ENCODE data around the gene TRERF1.
A peak's percentile ranks its signal among the peaks of the same experiment; 100 is the strongest.

The TRERF1 gene

GRCh38 chr6:42295677-42296076 lies 156.0 kb downstream of the TRERF1 start:
- H3K9me3 Mint-ChIP-seq: no peaks in the 10 kb centered on the region
- no peaks in the 10 kb centered on the region for H3K4me1 Mint-ChIP-seq
- no peaks in the 10 kb centered on the region for H3K27me3 Mint-ChIP-seq (ENCODE audit: low read depth)

DNA sequence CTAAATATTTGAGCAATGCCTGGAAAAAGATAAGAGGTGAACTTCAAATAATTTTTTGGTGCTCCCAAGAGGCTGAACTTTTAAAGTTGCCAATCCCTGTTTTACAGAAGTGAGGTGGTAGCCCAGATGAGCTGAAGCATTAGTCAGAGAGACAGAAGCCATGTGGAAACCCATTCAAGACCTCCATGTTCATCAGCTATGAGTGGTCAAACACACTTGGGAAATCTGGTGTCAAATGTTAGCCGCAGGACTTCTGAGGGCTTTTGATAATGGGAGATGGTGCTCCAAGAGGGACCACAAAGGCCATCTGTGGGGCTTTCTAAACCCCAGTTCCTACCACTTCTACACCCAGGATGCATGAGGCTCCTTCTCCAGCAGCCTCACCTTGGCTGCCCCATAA lies 156.5 kb downstream of the TRERF1 start:
- Mint-ChIP-seq H3K4me1 (no peaks in the 10 kb centered on the region), H3K36me3 (ENCODE audit: low read depth) (peaks cover 36% of the 10 kb centered on the region), H3K27ac (peak overlapping the region in 1 of 3 experiments; percentile 37), H3K9me3 (no peaks in the 10 kb centered on the region), H3K27me3 (ENCODE audit: low read depth) (no peaks in the 10 kb centered on the region), H3K4me3 (no peak overlapping the region)
- no peak for TF ChIP-seq CTCF (IDR thresholded peaks at IDR 0.05; ENCODE audit: unreplicated experiment in 3 of 3)

More at GRCh38 chr6:42295677-42296076, 156.0 kb downstream of the TRERF1 start:
- Mint-ChIP-seq H3K36me3 (ENCODE audit: low read depth) (peaks cover 36% of the 10 kb centered on the region), H3K27ac (peak overlapping the region in 1 of 3 experiments; percentile 37), H3K4me3 (no peak overlapping the region)
- no peak for TF ChIP-seq CTCF (IDR thresholded peaks at IDR 0.05; ENCODE audit: unreplicated experiment in 3 of 3)

- H3K27me3 Mint-ChIP-seq (ENCODE audit: low read depth): no peaks in the 10 kb centered on the region
- no peaks in the 10 kb centered on the region for H3K9me3 Mint-ChIP-seq
- no peaks in the 10 kb centered on the region for H3K4me1 Mint-ChIP-seq
- H3K36me3 Mint-ChIP-seq (ENCODE audit: low read depth): peaks cover 34% of the 10 kb centered on the region
- no peak for TF ChIP-seq CTCF (IDR thresholded peaks at IDR 0.05; ENCODE audit: unreplicated experiment in 3 of 3)
- no peak overlapping the region for H3K27ac Mint-ChIP-seq
- H3K4me3 Mint-ChIP-seq: no peak overlapping the region
Measured at GRCh38 chr6:42294759-42295158, 157.0 kb downstream of the TRERF1 start.

DNA sequence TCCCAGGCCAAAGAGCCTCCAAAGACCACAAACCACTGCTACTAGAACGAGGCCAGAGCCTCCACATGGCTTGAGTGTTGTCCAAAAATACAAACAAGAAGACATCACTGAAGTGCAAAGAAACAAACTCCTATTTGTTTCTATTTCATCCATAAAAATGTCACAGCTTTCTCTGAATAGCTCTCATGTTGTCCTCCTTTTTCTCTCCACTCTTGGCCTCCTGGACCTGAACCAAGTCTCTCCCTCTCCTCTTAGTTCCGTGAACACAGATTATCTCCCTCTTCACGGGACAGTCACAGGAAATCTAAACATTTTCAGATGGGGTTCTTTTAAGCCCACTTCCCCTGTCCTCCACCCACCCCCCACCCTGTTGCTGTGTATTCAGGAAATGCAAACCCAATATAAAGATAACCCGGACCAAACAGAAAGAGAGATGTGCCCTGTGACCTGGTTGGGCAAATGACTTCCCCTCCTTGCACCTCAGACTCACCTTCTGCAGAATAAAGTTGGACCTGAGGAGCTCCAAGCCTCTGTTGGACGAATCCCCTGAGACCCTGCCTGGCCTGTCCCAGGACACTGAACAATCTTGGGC lies 158.2 kb downstream of the TRERF1 start:
- peak overlapping the region in 1 of 3 experiments; percentile 69 for H3K27ac Mint-ChIP-seq

GRCh38 chr6:42292004-42292740 lies 159.6 kb downstream of the TRERF1 start:
- Mint-ChIP-seq H3K27me3 (ENCODE audit: low read depth) (no peaks in the 10 kb centered on the region), H3K27ac (no peak overlapping the region), H3K4me3 (no peak overlapping the region), H3K36me3 (ENCODE audit: low read depth) (peaks cover 33% of the 10 kb centered on the region), H3K9me3 (peaks cover 6% of the 10 kb centered on the region), H3K4me1 (no peaks in the 10 kb centered on the region)
- TF ChIP-seq CTCF (IDR thresholded peaks at IDR 0.05; ENCODE audit: unreplicated experiment in 3 of 3): no peak

More for the DNA sequence above, 158.2 kb downstream of the TRERF1 start:
- H3K4me1 Mint-ChIP-seq: no peaks in the 10 kb centered on the region
- H3K36me3 Mint-ChIP-seq (ENCODE audit: low read depth): peaks cover 30% of the 10 kb centered on the region
- H3K9me3 Mint-ChIP-seq: no peaks in the 10 kb centered on the region
- no peaks in the 10 kb centered on the region for H3K27me3 Mint-ChIP-seq (ENCODE audit: low read depth)
- no peak for TF ChIP-seq CTCF (IDR thresholded peaks at IDR 0.05; ENCODE audit: unreplicated experiment in 3 of 3)
- no peak overlapping the region for H3K4me3 Mint-ChIP-seq

Data from nephron (organoid).